GM10248 (cell line): ENCODE data around the gene PRXL2B.

ENCODE experiments used
- CTCF ChIA-PET: fragments of 300-600 bp; sonication (Branson Sonifier 250); formaldehyde crosslinking; extraction: SDS; loops from one replicate; lab custom pipeline; 2021; ENCODE audit warnings: antibody characterized with exemption; lab: Yijun Ruan, JAX
- POLR2A ChIA-PET: fragments of 350-650 bp; sonication (Branson Sonifier 250); formaldehyde crosslinking; extraction: SDS; loops from one replicate; lab custom pipeline; 2020; ENCODE audit warnings: antibody characterized with exemption; lab: Yijun Ruan, JAX
- DNase-seq: peaks from one replicate; pipeline ENCODE4 v3.0.0; 2012; ENCODE audit errors: extremely low spot score
- TF ChIP-seq, protein P1 (sequence below): IDR thresholded peaks from 2 replicates; pipeline ENCODE4 v1.5.1; 2012; ENCODE audit warnings: mild to moderate bottlenecking, low read depth; ENCODE audit errors: extremely low read depth, missing control alignments, control extremely low read depth

PRXL2B gene

DNA sequence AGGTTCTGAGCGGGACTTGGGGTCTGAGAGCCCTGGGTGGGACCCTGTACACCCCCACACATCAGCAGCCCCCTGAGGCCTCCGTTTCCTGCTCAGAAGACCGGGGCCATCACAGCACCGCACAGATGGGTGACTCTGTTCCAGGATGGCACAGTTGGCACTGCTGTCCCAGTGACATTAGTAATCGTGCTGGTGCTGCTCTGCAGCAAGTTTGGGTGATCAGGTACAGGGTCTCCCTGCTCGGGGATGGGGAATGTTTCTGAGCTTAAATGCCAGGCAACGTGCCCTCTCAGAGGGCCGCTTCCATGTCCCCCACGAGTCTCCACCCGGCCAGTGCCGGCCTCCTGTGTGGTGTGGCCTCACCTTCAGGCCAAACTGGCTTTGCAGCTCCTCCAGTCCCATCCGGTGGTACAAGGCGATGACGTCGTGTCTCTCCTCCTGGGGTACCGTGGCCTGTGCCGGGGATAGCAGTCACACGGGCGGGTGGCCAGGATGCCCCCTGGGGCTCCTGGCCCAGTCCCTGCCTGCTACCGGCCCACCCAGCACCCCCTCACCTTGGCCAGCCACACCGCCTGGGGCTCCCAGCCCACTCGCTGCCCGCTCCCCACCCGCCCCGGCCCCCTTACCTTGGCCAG lies 17.1 kb downstream of the PRXL2B start:
- DNase-seq: no peak
- CTCF ChIA-PET: no interaction called here
- POLR2A ChIA-PET: no interaction called here
- TF ChIP-seq, protein P1, sequence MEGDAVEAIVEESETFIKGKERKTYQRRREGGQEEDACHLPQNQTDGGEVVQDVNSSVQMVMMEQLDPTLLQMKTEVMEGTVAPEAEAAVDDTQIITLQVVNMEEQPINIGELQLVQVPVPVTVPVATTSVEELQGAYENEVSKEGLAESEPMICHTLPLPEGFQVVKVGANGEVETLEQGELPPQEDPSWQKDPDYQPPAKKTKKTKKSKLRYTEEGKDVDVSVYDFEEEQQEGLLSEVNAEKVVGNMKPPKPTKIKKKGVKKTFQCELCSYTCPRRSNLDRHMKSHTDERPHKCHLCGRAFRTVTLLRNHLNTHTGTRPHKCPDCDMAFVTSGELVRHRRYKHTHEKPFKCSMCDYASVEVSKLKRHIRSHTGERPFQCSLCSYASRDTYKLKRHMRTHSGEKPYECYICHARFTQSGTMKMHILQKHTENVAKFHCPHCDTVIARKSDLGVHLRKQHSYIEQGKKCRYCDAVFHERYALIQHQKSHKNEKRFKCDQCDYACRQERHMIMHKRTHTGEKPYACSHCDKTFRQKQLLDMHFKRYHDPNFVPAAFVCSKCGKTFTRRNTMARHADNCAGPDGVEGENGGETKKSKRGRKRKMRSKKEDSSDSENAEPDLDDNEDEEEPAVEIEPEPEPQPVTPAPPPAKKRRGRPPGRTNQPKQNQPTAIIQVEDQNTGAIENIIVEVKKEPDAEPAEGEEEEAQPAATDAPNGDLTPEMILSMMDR: no peak

DNA sequence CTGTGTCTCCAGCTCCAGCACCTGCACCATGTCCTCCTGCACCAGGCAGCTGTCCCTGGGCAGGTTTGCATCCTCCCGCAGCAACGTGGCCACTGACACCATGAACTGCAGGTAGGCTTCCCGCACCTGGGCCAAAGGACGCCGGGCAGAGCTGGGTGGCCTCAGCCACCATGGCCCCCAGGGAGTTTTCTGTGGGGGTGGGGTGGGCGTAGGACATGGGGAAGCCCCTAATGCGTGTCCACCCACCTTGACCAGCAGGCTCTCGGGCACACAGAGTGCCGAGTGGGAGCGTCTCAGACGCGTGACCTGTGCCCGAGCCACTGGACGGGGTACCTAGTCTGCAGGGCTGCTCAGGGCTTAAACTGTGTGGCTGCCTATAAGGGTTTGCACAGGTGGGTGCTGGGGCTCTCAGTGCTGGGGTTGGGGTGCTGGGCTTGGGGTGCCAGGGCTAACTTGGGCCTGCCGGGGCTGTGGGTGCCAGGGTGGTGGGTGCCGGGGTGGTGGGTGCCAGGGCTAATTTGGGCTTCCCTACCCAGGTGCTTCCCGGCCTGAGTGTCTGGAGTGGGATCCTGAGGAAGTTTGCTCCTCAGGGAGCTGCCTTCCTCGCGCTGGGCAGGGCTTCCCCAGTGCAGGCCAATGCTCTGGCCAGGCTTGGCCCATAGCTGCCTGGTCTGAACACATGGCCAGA lies 17.7 kb downstream of the PRXL2B start:
- CTCF ChIA-PET: interaction anchor here (1.1 kb wide), 1 partner anchor 16 kb away, joined by 4 read pairs; no protein-coding TSS in a partner anchor

DNA sequence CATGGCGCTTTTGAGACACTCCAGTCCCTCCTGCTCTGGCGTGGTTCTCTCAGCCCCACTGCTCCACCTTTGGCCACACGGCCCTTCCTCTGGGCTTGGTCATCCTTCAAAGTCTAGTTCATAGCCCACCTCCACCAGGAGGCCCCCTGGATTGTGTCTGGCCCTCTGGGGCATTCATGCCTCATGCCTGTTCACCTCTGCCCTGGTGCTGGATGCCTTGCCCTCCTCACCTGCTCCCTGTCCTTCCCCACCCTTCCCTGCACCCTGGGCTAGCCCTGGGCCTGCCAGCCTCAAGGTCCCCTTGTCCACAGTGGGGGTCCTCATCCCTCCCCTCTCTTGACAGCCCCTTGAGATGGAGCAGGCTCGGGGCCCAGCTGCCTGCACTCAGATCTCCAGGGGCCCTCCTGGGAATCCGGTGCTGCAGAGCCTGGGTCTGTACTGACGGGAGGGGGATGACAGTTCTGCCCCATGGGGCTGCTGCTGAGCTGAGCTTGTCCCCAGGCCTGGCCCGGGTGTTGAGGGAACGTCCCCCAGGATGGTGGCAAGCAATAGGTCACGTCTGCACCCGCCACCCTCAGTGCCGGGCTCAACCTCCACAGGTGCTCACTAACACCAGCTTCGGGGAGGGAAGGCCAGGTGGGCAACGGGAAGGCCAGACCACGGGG lies 18.4 kb downstream of the PRXL2B start:
- no peak for DNase-seq
- ChIA-PET POLR2A (no interaction called here), CTCF (interaction anchor here (1.1 kb wide), 2 partner anchors 15 to 22 kb away, joined by 3 to 4 read pairs; no protein-coding TSS in a partner anchor)
- TF ChIP-seq, protein P1: no peak

More for the DNA sequence above, 17.7 kb downstream of the PRXL2B start:
- TF ChIP-seq, protein P1: no peak
- DNase-seq: no peak
- POLR2A ChIA-PET: no interaction called here

DNA sequence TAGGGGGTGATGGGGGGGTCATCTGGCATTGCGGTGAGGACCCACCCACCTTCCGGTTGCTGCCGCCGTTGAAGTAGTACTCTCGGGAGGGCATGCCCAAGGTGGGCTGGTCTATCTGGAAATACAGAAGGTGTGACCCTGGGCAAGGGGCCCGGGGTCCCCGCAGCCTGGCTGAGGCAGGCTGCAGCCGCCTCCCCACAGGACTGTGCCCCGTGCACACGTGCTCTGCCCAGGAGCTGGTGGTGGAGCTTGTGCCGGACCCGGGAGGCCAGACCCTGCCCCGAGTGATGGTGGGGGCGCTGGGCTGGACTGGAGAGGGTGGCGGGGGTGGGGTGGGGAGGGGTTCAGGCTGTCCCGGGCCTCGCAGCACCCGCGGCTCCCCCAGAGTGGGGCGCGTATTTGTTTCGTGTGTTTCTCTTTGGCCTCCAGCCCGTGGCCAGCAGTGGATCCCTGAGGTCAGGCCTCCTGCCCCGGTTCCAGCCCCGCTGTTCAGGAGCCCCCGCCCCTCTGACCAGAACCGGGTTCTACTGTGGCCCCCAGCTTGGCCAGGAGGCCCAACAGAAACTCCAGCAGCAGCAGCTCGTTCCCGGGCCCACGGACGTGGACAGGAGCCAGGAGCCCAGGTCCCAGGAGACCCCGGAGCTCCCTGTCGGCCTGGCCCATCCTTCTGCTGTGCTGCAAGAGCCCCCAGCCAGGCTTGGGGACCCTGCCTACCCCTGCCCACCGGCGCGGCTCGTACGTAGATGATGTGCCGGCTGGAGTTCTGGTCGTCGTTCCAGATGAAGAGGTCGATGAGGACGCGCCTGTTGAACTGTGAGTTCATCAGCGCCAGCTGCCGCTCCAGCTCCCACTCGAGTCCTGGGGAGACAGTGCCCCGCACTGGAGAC lies 19.2 kb downstream of the PRXL2B start:
- DNase-seq: no peak
- TF ChIP-seq, protein P1: no peak
- ChIA-PET POLR2A (no interaction called here), CTCF (interaction anchor here (1.1 kb wide), 2 partner anchors 15 to 21 kb away, joined by 3 to 4 read pairs; no protein-coding TSS in a partner anchor)

DNA sequence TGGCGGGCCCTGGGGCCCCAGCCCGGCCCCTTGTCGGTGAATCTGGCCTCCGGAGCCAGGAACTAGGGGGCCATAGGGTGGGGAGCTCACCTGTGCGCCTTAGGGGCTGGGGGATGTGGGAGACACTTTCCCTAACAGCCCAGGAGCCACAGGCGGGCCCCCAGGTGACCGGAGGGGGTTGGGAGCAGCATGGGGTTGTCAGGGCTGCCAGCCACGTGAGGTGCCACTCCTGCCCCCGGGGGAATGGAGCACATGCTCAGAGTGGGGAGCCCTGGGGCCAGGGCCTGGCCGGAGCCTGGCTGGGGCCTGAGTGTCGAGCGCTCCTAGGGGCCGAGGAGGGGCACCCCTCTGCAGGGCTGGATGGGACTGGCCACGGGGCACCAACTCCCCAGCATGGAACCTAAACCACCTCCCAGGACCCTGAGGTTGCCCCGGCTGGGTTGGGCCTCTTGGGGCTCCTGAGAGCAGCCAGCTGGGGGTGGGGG lies 19.9 kb downstream of the PRXL2B start:
- ChIA-PET CTCF (no interaction called here), POLR2A (no interaction called here)
- TF ChIP-seq, protein P1: no peak

More for the DNA sequence above, 19.9 kb downstream of the PRXL2B start:
- DNase-seq: no peak
